Fibroblast of skin of left quadriceps (primary cell): ENCODE results near the gene CTTNBP2.

Experiments
- DNase-seq, 2 experiments: peaks; one replicate each; pipeline ENCODE4 v3.0.0-alpha.2; 2013; ENCODE audit warnings: low read depth in 2 of 2

CTTNBP2 gene, protein sequence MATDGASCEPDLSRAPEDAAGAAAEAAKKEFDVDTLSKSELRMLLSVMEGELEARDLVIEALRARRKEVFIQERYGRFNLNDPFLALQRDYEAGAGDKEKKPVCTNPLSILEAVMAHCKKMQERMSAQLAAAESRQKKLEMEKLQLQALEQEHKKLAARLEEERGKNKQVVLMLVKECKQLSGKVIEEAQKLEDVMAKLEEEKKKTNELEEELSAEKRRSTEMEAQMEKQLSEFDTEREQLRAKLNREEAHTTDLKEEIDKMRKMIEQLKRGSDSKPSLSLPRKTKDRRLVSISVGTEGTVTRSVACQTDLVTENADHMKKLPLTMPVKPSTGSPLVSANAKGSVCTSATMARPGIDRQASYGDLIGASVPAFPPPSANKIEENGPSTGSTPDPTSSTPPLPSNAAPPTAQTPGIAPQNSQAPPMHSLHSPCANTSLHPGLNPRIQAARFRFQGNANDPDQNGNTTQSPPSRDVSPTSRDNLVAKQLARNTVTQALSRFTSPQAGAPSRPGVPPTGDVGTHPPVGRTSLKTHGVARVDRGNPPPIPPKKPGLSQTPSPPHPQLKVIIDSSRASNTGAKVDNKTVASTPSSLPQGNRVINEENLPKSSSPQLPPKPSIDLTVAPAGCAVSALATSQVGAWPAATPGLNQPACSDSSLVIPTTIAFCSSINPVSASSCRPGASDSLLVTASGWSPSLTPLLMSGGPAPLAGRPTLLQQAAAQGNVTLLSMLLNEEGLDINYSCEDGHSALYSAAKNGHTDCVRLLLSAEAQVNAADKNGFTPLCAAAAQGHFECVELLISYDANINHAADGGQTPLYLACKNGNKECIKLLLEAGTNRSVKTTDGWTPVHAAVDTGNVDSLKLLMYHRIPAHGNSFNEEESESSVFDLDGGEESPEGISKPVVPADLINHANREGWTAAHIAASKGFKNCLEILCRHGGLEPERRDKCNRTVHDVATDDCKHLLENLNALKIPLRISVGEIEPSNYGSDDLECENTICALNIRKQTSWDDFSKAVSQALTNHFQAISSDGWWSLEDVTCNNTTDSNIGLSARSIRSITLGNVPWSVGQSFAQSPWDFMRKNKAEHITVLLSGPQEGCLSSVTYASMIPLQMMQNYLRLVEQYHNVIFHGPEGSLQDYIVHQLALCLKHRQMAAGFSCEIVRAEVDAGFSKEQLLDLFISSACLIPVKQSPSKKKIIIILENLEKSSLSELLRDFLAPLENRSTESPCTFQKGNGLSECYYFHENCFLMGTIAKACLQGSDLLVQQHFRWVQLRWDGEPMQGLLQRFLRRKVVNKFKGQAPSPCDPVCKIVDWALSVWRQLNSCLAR (N-terminal part only)

DNA sequence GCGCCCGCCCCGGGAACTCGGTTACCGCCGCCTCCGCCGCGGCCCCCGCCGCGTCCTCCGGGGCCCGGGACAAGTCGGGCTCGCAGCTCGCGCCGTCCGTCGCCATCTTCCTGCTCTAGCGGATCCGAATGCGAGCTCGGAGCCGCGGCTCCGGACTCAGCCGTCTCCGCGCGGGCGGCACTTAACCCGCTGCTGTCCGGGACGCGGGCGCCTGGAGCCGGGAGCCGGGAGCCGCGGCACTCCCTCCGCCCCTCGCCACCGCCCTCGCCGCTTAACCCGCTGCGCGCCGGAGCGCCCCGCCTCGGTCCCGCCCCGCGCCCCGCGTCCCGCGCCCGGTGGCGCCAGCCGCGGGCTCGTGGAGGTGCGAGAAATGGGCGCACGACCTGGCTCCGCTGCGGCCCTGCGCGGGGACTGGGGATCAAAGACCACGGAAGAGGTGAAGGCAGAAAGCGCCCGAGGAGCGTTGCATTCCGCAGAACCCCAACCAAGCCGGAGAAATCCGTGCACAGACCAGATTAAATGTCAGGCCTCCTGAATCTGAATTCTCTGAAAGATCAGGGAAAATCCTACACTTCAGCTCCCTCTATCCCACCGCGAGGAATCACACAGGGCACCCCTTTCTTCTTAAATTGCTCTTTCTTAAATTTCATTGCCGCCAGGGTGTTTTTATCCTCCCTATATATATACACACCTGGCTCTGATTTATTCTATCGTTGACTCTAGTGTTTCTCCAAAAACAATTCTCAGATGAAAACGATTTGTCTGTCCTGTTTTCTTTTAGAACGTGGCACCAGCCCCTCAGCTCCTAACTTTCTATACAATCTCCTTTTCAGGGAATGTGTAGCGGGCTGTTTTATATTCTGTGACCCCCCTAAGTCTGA is at the start of gene CTTNBP2:
Gene CTTNBP2 (minus strand): TSS at position 132 of the 881 bp plus-strand sequence. CDS start 26 bp downstream, at position 106.
- DNase-seq, result peak in 1 of 2 experiments; percentile 9

DNA sequence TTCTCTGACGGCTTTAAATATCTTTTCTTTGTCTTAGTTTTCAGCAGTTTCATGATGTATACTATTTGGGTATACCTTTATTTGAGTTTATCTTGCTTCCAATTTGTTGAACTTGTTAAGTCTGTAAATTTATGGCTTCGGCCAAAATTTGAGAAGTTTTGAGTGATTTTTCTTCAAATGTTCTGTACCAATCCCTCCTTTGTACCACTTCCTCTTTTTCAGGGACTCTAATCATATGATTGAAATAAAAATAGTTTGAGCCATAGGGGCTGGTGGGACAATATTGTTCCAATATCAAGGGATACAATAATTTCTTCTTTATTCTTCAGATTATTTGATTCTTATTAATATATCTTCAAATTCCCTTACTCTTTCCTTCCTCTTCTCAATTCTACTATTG is 43.1 kb upstream of the CTTNBP2 start:
- no peak for DNase-seq

DNA sequence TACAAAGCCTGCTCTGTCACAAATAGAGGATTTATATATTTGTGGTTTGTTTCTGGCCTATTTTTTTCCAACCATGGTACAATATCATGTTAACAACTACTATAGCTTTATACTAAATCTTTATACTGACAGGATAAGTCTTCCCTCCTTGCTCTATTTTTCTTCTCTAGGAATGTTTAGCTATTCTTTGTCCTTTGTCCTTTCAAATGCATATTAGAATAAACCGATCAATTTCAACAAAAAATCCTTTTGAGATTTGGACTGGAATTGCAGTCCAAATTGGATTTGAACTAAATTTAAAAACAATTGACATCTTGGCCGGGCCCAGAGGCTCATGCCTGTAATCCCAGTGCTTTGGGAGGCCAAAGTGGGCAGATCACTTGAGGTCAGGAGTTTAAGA is 39.2 kb upstream of the CTTNBP2 start:
- DNase-seq, result no peak

DNA sequence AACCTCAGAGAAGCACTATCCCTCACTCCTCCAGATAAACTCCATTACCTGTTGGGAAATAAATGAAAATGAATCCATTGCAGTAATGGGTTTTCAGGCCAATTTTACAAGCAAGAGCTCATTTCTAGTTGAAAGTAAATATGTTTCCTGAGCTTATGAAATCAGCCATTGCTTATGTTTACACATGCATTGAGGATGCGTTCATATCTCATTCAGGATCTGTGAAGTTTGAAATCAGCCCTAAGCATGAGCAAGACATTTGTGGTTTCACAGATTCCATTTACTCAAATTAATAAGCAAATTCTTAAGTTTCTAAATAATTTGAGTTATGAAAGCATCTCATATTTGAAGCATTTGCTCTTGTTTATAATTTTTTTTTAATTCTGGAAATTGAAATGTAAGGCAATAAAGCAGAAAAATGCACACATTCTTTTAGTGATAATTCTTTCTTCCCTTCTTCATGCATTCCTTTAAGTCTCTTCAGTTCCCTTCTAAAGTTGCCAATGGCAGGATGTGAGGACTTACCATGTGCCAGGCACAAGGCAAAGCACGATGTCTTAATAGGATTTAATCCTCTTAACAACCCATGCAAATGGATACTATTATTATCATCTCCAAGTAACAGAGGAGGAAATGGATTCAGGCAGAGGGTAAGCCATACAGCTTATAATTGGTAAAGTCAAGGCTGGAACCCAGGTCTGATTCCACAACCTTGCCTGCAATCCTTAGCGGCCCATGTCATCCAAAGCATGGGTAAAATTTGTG is 35.0 kb upstream of the CTTNBP2 start:
- no peak for DNase-seq

DNA sequence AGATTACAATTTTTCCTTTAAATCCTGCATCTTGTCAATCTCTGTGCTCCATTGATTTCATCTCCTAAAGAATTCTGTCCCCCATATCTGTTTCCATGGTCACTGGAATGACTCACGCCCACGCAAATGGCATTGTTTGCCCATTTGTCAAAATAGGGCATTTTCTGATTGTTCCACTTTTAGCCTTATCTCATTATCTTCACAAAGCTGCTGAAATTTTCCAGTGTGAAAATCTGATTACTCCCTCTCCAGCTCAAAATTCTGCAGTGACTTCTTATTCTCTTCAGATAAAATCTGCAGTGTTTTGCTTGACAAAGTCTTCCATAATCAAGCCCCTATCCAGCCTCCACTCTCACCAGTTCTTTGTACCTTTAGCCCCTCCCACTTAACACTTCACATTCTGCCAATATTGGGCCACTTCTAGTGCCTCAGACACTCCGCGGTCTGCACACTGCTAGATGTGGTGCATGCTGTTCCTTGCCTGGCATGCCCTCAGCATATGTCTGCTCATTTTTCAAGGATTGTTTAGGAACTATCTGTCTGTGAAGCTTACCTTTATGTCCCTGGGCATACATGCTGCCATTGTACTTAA is 33.9 kb upstream of the CTTNBP2 start:
- no peak for DNase-seq

DNA sequence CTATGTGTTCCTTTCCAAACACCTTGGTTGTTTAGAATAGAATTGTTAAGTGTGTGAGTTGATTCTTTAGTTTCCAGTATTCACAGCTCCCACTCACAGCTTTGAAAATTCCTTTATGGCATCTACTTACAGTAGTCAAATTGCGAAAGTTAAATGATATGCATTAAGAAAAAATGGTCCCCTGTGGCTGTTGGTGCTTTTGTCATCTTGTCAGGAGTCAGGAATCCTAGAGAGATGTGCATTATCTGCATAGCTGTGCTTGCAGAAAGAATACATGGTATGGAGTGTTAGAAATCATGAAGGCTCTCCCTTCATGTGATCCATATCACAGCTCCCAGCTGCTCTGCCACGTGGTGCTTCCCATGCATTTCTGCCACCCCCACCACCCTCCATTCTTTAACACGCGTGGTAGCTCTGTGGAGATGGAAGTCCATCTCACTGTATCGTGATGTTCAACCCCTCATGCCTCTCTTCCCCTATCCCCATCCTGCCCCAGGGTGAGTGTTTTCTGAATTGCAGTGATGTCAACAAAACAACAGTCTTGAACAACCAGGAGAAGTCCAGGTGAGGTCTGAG is 29.2 kb upstream of the CTTNBP2 start:
- DNase-seq, result no peak

DNA sequence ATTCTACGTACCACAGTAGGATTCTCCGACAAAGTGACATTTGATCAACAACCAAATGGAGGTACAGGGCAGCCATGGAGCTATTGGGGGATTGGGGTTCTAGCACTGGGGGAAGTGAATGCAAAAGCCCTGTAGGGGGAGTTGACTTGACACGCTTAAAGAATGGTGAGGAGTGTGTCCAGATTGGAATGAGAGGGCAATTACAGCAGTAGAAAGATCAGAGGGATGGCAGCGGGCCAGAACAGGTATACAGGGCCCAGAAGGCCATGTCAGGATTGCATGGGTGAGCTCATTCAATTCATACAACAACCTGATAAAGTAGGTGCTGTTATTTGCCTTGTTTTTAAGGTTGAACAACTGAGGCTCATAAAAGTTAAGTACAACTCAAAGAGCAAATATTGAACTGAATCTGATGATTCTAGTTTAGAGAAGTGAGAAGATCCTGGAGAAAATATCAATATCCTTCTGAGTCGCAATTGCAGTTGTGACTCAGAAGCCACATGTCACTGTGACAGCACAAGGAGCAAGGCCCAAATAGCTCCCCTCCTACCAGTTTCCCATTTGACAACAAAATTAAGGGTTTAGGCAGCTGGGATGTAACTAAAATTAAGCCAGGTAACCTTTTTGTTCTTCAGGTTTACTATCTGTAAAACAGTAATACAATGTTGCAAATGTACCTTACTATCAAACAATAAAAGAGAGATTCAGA is 28.0 kb upstream of the CTTNBP2 start:
- DNase-seq, result no peak

DNA sequence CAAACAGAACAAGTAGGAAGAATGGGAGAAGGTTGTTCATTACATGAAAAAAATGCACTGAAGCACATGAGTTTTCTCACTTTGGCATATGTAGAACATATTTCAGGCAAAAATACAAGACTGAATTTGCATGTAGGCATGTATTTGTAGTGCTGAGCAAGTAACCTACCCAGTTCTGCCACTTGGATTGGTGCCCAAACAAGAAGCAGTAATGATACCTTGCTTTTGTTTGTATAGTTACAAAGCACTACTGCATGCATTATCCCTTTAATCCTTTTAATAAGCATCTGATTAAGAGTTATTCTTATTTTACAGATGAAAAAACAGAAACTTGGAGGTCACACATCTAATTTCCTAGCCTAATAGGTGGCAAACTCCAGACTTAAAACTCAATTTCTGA is 23.1 kb upstream of the CTTNBP2 start:
- no peak for DNase-seq

DNA sequence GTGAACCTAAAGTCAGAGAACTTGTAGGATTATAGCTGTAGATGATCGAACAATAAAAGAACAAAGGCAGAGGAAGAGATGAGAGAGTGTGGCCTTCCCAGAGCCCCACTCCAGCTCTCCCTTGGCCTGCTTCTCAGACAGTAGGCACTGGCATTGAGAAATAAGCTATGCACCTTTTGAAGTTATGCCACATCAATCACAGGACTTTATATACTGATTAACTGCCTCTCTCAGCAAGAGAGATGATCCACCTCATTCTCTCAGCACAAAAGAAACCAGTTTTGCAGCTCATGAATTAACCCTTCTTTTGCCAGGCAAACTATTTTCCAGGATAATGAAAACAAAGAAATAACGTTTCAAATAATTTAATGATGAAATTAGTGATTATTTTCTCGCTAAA is 22.0 kb upstream of the CTTNBP2 start:
- DNase-seq, result no peak

DNA sequence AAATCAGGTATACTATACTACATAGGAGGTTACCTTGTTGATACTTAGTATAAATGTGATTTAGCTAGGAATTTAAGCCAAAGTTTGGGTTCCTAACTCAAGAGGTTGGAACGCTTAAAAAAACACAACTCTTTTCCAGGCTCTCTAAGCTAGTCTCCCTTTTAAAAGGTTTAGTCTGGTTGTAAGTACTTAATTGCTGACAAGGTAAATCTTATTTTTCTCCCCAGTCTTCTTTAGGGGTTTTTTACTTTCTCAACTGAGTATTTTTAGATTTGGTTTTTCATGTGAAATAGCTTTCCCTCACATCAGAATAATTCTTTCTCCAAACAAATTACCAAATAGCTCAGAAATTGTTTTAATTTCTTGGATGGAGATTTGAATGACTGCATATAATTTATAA is 20.8 kb upstream of the CTTNBP2 start:
- no peak for DNase-seq

DNA sequence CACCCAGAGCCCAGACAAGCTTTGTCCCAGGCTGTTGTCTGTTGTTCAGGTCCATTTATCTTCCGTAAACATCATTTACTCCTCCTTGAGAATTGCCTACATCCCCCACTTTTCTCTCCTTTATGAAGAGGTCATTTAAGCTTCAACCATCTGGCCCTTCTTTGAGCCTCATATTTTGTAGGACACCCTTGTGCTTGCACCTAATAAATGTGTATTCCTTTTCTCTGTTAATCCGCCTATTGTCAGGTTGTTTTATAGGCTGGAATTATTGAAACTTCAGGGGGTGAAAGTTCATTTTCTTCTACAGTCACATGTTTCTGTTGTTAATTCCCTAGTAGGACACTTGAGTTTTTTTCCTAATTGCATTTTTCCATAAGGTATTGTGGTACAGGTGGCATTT is 19.6 kb upstream of the CTTNBP2 start:
- no peak for DNase-seq

DNA sequence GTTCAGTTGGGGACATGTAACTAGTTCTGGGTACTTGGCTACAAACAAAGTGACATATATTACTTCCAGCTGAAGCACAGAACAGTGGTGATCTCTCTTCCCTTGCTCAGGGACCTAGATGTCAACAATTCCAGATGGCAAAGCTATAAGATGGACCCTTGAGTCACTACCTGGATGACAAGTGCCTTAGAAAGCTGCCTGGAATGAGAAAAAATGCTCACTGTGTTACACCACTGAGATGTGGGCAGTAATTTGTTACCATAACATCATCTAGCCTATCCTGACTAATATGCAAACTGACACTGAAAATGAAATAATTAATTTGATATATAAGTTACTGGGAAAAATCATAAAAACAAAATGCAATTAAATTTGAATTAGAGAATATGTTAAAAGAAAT is 16.4 kb upstream of the CTTNBP2 start:
- no peak for DNase-seq

DNA sequence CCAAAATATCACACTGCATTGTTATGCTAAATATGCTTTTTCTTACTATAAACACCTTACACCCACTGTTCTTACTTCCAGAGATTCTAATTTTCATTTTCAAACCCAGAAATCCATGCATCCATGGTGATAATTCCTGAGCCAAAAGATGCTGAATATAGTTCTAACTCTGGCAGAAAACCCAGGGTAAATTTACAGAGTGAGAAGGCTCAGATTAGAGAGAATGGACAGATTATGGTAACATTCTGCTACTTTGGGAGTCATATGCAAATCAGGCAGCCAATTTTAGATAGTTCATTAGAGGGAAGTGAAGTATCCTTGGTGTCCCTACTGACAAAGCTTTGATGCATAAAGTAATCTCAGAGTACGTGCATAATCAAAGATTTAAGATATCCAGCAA is 15.4 kb upstream of the CTTNBP2 start:
- no peak for DNase-seq

DNA sequence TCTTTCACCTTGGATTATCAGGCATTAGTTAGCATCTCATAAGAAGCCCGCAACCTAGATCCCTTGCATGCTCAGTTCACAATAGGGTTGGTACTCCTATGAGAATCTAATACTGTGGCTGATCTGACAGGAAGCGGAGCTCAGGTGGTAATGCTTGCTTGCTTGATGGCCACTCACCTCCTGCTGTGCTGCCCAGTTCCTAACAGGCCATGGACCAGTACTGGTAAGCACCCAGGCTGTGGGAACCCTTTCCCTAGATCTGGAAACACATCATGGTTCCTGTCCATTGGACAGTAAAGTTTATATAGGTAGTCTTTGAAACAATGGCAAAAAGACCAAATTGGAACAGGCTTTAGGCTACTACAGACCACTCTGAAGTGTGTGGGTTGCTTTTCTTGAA is 9.4 kb upstream of the CTTNBP2 start:
- no peak for DNase-seq

DNA sequence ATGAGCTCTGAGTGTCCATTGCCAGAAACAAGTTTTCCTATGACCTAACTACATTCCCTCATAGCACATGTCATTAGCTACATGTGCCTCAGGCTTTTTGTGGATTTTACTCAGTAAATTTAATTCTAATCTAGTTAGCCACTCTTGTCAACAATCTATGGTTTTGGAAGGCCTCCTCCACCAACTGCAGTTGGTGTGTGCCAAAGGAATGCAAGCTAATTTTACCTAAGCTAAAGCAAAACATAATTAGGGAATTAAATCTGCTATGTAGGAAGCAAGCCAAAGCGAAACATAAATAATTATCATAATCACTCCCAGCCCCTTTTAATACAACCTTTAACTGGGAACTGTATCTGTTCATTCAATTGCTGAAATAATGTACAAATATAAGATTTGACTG is 3.5 kb upstream of the CTTNBP2 start:
- no peak for DNase-seq

DNA sequence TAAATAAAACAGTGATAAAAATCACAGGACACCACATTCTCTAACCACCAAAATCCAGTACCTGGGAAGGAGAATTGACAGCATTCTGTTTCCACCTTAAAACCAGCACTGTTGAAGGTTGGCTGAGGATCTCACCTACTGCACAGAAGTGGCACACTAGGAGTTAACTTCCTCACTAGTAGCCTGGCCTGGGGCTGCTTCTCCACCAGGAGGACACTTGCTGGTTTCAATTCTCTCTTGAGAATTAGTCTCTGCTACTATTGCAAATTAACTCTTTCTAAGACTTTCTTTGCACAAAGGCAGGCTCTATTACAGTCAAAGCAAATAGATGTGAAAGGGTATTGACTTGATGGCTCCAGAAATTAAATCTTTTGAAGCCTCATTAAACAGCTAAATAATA is 2.3 kb upstream of the CTTNBP2 start:
- DNase-seq, result no peak

DNA sequence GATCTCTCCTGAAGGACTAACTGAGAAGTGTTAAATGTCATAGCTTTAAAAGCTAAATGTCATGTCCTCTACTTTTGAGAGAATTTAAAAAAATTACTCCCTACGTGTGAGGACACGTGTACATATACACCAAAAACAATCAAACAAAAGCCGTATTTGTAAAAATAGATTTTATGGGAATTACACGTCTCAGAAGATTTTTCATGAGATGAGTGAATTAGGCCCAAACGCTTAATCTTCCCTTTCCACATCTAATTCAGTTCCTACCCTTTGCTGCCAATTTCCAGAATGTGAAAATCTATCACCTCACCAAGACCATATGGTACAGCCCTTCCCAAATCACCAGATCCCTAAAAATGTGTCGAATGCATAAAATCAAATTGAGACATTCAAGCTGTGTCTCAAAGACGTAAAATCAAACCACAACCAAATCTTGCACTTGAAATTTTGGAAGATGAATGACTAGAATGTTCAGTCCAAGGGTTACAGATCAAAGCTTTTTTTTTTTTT is 1.0 kb upstream of the CTTNBP2 start:
- no peak for DNase-seq

DNA sequence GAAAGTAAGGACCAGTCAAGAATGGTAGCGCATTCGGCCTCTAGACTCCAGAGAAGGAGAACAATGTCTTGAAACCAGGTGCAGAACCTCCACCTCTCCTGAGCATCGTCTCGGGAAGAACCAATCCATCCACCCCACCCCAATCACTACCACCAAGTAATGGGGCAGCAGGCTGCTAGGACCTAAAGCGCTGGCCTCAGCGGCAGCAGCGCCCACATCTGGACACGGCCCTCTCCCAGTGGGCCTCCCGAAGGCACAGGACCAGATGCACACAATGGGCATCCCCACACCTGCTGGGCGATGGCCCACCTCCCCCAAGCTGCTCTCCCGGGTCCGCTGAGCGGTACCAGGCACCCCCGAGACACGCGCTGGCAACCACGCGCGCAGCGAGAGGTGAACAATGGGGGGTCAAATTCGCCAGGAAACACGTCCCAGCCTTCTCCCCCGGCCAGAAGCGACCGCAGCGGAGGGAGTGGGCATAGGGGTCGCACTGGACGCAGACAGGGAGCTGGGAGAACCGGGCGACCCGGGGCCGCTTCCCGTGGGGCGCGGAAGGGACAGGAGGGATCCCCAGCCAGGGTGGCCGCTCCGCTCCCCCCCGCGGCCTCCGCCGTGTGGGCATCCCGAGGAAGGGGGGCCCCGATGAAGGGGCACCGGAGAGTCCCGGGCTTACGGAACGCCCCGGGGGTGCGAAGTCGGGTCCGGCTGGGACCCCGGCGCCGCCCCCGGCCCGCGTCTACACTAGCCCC is 506 bp downstream of the CTTNBP2 start:
- DNase-seq, result no peak
